ENCODE results near the gene SPAG9. TPM values are rescaled to one million over a fixed set of nuclear protein-coding genes. Genes with fewer than 3 reads are reported as not detected.

The SPAG9 gene
- total RNA-seq, 1 experiment from 2014 or later: 54.3 TPM

DNA sequence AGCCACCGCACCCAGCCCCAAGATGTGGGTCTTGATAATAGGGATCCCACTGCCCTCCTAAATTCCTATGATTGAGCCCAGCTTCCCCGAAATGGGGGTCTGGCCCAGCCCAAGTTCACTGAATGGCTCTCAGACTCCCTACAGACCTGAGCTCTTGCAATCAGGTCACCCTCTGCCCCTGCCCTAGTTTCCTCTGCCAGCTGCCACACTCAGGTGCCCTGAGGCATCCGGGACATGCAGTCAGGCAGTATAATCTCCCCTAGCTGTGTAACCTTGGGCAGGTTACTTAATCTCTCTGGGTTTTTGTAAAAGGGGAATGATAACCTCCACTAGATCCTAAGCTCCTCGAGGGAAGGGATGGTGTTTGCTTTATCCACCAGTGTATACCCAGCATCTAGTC lies 193.4 kb downstream of the SPAG9 start:
- Histone ChIP-seq H3K4me1 (ENCODE audit: insufficient read depth, low read length) (no peaks in the 10 kb centered on the region; the same call in 1 of the 2 replicates), H4K91ac (ENCODE audit: insufficient read length, low read depth, low read length) (no peak overlapping the region), H3K56ac (ENCODE audit: insufficient read length, low read depth, low read length) (no peak overlapping the region), H3K27ac (ENCODE audit: insufficient read length, low read depth, low read length) (no peak overlapping the region), H4K8ac (replicated peaks; ENCODE audit: insufficient read length, low read depth, low read length) (no peak overlapping the region), H3K9ac (ENCODE audit: extremely low read depth, insufficient read length, low read length) (no peak overlapping the region), H2BK5ac (ENCODE audit: insufficient read length, low read length) (no peak overlapping the region), H3K18ac (ENCODE audit: insufficient read length, low read depth, low read length) (no peak overlapping the region), H4K20me1 (ENCODE audit: control insufficient read depth, insufficient read depth, insufficient read length) (no peaks in the 10 kb centered on the region), H3K23ac (ENCODE audit: insufficient read length, low read depth, low read length) (no peak overlapping the region), H3K9me3 (ENCODE audit: control insufficient read depth, low read depth, low read length) (no peaks in the 10 kb centered on the region), H3K23me2 (ENCODE audit: insufficient read length, low read depth, low read length, poor library complexity, severe bottlenecking) (peaks cover 7% of the 10 kb centered on the region), H2BK20ac (ENCODE audit: low read depth, low read length, poor library complexity, severe bottlenecking) (no peak overlapping the region), H3K4me2 (ENCODE audit: insufficient read depth, insufficient read length, low read length) (no peak overlapping the region), H3K79me1 (ENCODE audit: insufficient read depth, low read depth, low read length, poor library complexity, severe bottlenecking) (no peaks in the 10 kb centered on the region), H2AFZ (ENCODE audit: low read length) (no peak overlapping the region), H3K4ac (ENCODE audit: low read depth, low read length) (no peak overlapping the region), H3K14ac (ENCODE audit: insufficient read depth, low read length) (no peak overlapping the region), H2BK15ac (ENCODE audit: low read depth, low read length) (no peak overlapping the region), H3T11ph (ENCODE audit: low read length) (no peak overlapping the region), H2BK12ac (ENCODE audit: insufficient read length, low read depth, low read length) (no peak overlapping the region), H3K79me2 (ENCODE audit: insufficient read depth, low read length) (no peaks in the 10 kb centered on the region), H4K5ac (ENCODE audit: insufficient read length, low read depth, low read length) (no peak overlapping the region), H2AK5ac (ENCODE audit: insufficient read length, low read length) (no peak overlapping the region), H3K27me3 (ENCODE audit: insufficient read depth, low read length) (no peaks in the 10 kb centered on the region), H2BK120ac (ENCODE audit: low read depth, low read length, poor library complexity, severe bottlenecking) (no peak overlapping the region)
- DNase-seq: no peak
- no peaks in the 10 kb centered on the region for H3K36me3 Mint-ChIP-seq (ENCODE audit: insufficient read depth in 1 of 3, low read depth in 3 of 3)
- H3K27ac Mint-ChIP-seq: 0 out of 7 replicates have a peak overlapping the region, but pooled peaks of 1 of the 3 experiments have one; percentile 43
- peaks cover 27 to 41% of the 10 kb centered on the region in 2 experiments for H3K4me1 Mint-ChIP-seq
- peaks cover 34% of the 10 kb centered on the region for H3K27me3 Mint-ChIP-seq (ENCODE audit: low read depth)
- no peak overlapping the region for H3K4me3 Mint-ChIP-seq
- TF ChIP-seq, protein P1, sequence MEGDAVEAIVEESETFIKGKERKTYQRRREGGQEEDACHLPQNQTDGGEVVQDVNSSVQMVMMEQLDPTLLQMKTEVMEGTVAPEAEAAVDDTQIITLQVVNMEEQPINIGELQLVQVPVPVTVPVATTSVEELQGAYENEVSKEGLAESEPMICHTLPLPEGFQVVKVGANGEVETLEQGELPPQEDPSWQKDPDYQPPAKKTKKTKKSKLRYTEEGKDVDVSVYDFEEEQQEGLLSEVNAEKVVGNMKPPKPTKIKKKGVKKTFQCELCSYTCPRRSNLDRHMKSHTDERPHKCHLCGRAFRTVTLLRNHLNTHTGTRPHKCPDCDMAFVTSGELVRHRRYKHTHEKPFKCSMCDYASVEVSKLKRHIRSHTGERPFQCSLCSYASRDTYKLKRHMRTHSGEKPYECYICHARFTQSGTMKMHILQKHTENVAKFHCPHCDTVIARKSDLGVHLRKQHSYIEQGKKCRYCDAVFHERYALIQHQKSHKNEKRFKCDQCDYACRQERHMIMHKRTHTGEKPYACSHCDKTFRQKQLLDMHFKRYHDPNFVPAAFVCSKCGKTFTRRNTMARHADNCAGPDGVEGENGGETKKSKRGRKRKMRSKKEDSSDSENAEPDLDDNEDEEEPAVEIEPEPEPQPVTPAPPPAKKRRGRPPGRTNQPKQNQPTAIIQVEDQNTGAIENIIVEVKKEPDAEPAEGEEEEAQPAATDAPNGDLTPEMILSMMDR (conservative IDR thresholded peaks at IDR 0.05): no peak
- H3K9me3 Mint-ChIP-seq: no peaks in the 10 kb centered on the region
- no CpG with 5 or more reads among the region's 4 CpGs for whole genome bisulfite sequencing (ENCODE audit: extremely low coverage, insufficient read length, low lambda C conversion rate)

Data from H9 (cell line).